ENCODE results near the gene CLMN.
"Not testable (repeated sequence)": the region's sequence is repeated elsewhere in the genome, so short reads cannot be mapped to it uniquely, and the experiment has no call there.

CLMN gene

GRCh38 chr14:95183082-95183481 is 136.6 kb downstream of the CLMN start:
- no peak overlapping the region for H3K4me3 ChIP-seq (ENCODE audit: low read length in 2 of 2)
- no peak overlapping the region for H3K27ac ChIP-seq (ENCODE audit: low read length)
- peaks cover 3 to 4% of the 10 kb centered on the region in 2 donors for H3K27me3 ChIP-seq (ENCODE audit: control insufficient read depth in 1 of 2, insufficient read depth in 2 of 2, low read length in 2 of 2)
- H3K4me1 ChIP-seq (ENCODE audit: control insufficient read depth, insufficient read depth, low read length) = peaks cover 12% of the 10 kb centered on the region
- H3K9me3 ChIP-seq (ENCODE audit: control insufficient read depth in 2 of 2, low read length in 2 of 2) = peaks cover 3 to 4% of the 10 kb centered on the region in 2 donors
- no peak overlapping the region for H3K9ac ChIP-seq (ENCODE audit: low read length in 2 of 2)
- H3K36me3 ChIP-seq (ENCODE audit: control insufficient read depth in 2 of 2, insufficient read depth in 2 of 2, low read length in 2 of 2) = peaks cover 4 to 5% of the 10 kb centered on the region in 2 donors

GRCh38 chr14:95182379-95182778 is 137.3 kb downstream of the CLMN start:
- Histone ChIP-seq H3K4me3 (ENCODE audit: low read length in 2 of 2) (no peak overlapping the region), H3K9ac (ENCODE audit: low read length in 2 of 2) (no peak overlapping the region), H3K9me3 (ENCODE audit: control insufficient read depth in 2 of 2, low read length in 2 of 2) (no peaks in the 10 kb centered on the region), H3K27ac (ENCODE audit: low read length) (no peak overlapping the region), H3K4me1 (ENCODE audit: control insufficient read depth, insufficient read depth, low read length) (peaks cover 12% of the 10 kb centered on the region), H3K27me3 (ENCODE audit: control insufficient read depth in 1 of 2, insufficient read depth in 2 of 2, low read length in 2 of 2) (peaks cover 3 to 4% of the 10 kb centered on the region in 2 donors), H3K36me3 (ENCODE audit: control insufficient read depth in 2 of 2, insufficient read depth in 2 of 2, low read length in 2 of 2) (peaks cover 4 to 5% of the 10 kb centered on the region in 2 donors)

- Histone ChIP-seq H3K4me1 (ENCODE audit: control insufficient read depth, insufficient read depth, low read length) (peaks cover 12% of the 10 kb centered on the region), H3K27ac (ENCODE audit: low read length) (no peak overlapping the region), H3K4me3 (ENCODE audit: low read length in 2 of 2) (no peak overlapping the region)
Observed at GRCh38 chr14:95180966-95181741, 138.6 kb downstream of the CLMN start.

GRCh38 chr14:95175670-95176069 is 144.0 kb downstream of the CLMN start:
- H3K27me3 ChIP-seq (ENCODE audit: control insufficient read depth in 1 of 2, insufficient read depth in 2 of 2, low read length in 2 of 2); H3K36me3 ChIP-seq (ENCODE audit: control insufficient read depth in 2 of 2, insufficient read depth in 2 of 2, low read length in 2 of 2); H3K9me3 ChIP-seq (ENCODE audit: control insufficient read depth in 2 of 2, low read length in 2 of 2); H3K27ac ChIP-seq (ENCODE audit: low read length); H3K9ac ChIP-seq (ENCODE audit: low read length in 2 of 2); H3K4me3 ChIP-seq (ENCODE audit: low read length in 2 of 2); H3K4me1 ChIP-seq (ENCODE audit: control insufficient read depth, insufficient read depth, low read length): not testable (repeated sequence)

More at GRCh38 chr14:95180966-95181741, 138.6 kb downstream of the CLMN start:
- Histone ChIP-seq H3K36me3 (ENCODE audit: control insufficient read depth in 2 of 2, insufficient read depth in 2 of 2, low read length in 2 of 2) (peaks cover 4 to 5% of the 10 kb centered on the region in 2 donors), H3K9me3 (ENCODE audit: control insufficient read depth in 2 of 2, low read length in 2 of 2) (no peaks in the 10 kb centered on the region), H3K27me3 (ENCODE audit: control insufficient read depth in 1 of 2, insufficient read depth in 2 of 2, low read length in 2 of 2) (peaks cover 3 to 4% of the 10 kb centered on the region in 2 donors), H3K9ac (ENCODE audit: low read length in 2 of 2) (no peak overlapping the region)

- H3K36me3 ChIP-seq (ENCODE audit: control insufficient read depth in 2 of 2, insufficient read depth in 2 of 2, low read length in 2 of 2) = peaks cover 0 to under 1% of the 10 kb centered on the region in 2 donors
- H3K9ac ChIP-seq (ENCODE audit: low read length in 2 of 2) = no peak overlapping the region
- no peaks in the 10 kb centered on the region for H3K4me1 ChIP-seq (ENCODE audit: control insufficient read depth, insufficient read depth, low read length)
- H3K27ac ChIP-seq (ENCODE audit: low read length) = no peak overlapping the region
- H3K27me3 ChIP-seq (ENCODE audit: control insufficient read depth in 1 of 2, insufficient read depth in 2 of 2, low read length in 2 of 2) = no peaks in the 10 kb centered on the region
- H3K9me3 ChIP-seq (ENCODE audit: control insufficient read depth in 2 of 2, low read length in 2 of 2) = no peaks in the 10 kb centered on the region
- H3K4me3 ChIP-seq (ENCODE audit: low read length in 2 of 2) = no peak overlapping the region
Observed at GRCh38 chr14:95174184-95174792, 145.4 kb downstream of the CLMN start.

- Histone ChIP-seq H3K4me3 (ENCODE audit: low read length in 2 of 2) (no peak overlapping the region), H3K36me3 (ENCODE audit: control insufficient read depth in 2 of 2, insufficient read depth in 2 of 2, low read length in 2 of 2) (no peaks in the 10 kb centered on the region), H3K9me3 (ENCODE audit: control insufficient read depth in 2 of 2, low read length in 2 of 2) (no peaks in the 10 kb centered on the region), H3K27me3 (ENCODE audit: control insufficient read depth in 1 of 2, insufficient read depth in 2 of 2, low read length in 2 of 2) (no peaks in the 10 kb centered on the region), H3K27ac (ENCODE audit: low read length) (no peak overlapping the region), H3K4me1 (ENCODE audit: control insufficient read depth, insufficient read depth, low read length) (no peaks in the 10 kb centered on the region), H3K9ac (ENCODE audit: low read length in 2 of 2) (no peak overlapping the region)
Observed at GRCh38 chr14:95173518-95173917, 146.2 kb downstream of the CLMN start.

- no peaks in the 10 kb centered on the region for H3K36me3 ChIP-seq (ENCODE audit: control insufficient read depth in 2 of 2, insufficient read depth in 2 of 2, low read length in 2 of 2)
- no peaks in the 10 kb centered on the region for H3K9me3 ChIP-seq (ENCODE audit: control insufficient read depth in 2 of 2, low read length in 2 of 2)
- H3K27ac ChIP-seq (ENCODE audit: low read length) = no peak overlapping the region
- H3K4me1 ChIP-seq (ENCODE audit: control insufficient read depth, insufficient read depth, low read length) = no peaks in the 10 kb centered on the region
- H3K27me3 ChIP-seq (ENCODE audit: control insufficient read depth in 1 of 2, insufficient read depth in 2 of 2, low read length in 2 of 2) = no peaks in the 10 kb centered on the region
- H3K4me3 ChIP-seq (ENCODE audit: low read length in 2 of 2) = no peak overlapping the region
- H3K9ac ChIP-seq (ENCODE audit: low read length in 2 of 2) = no peak overlapping the region
Observed at GRCh38 chr14:95167177-95167576, 152.5 kb downstream of the CLMN start.

GRCh38 chr14:95165517-95165916 is 154.2 kb downstream of the CLMN start:
- H3K36me3 ChIP-seq (ENCODE audit: control insufficient read depth in 2 of 2, insufficient read depth in 2 of 2, low read length in 2 of 2) = no peaks in the 10 kb centered on the region
- H3K27me3 ChIP-seq (ENCODE audit: control insufficient read depth in 1 of 2, insufficient read depth in 2 of 2, low read length in 2 of 2) = no peaks in the 10 kb centered on the region
- no peaks in the 10 kb centered on the region for H3K4me1 ChIP-seq (ENCODE audit: control insufficient read depth, insufficient read depth, low read length)
- no peak overlapping the region for H3K9ac ChIP-seq (ENCODE audit: low read length in 2 of 2)
- no peak overlapping the region for H3K4me3 ChIP-seq (ENCODE audit: low read length in 2 of 2)
- no peak overlapping the region for H3K27ac ChIP-seq (ENCODE audit: low read length)
- no peaks in the 10 kb centered on the region for H3K9me3 ChIP-seq (ENCODE audit: control insufficient read depth in 2 of 2, low read length in 2 of 2)

- no peaks in the 10 kb centered on the region for H3K27me3 ChIP-seq (ENCODE audit: control insufficient read depth in 1 of 2, insufficient read depth in 2 of 2, low read length in 2 of 2)
- H3K36me3 ChIP-seq (ENCODE audit: control insufficient read depth in 2 of 2, insufficient read depth in 2 of 2, low read length in 2 of 2) = no peaks in the 10 kb centered on the region
- no peak overlapping the region for H3K9ac ChIP-seq (ENCODE audit: low read length in 2 of 2)
- H3K9me3 ChIP-seq (ENCODE audit: control insufficient read depth in 2 of 2, low read length in 2 of 2) = no peaks in the 10 kb centered on the region
- H3K27ac ChIP-seq (ENCODE audit: low read length) = no peak overlapping the region
- H3K4me3 ChIP-seq (ENCODE audit: low read length in 2 of 2) = no peak overlapping the region
- no peaks in the 10 kb centered on the region for H3K4me1 ChIP-seq (ENCODE audit: control insufficient read depth, insufficient read depth, low read length)
Observed at GRCh38 chr14:95164506-95164905, 155.2 kb downstream of the CLMN start.

GRCh38 chr14:95163666-95164065 is 156.0 kb downstream of the CLMN start:
- H3K27me3 ChIP-seq (ENCODE audit: control insufficient read depth in 1 of 2, insufficient read depth in 2 of 2, low read length in 2 of 2) = no peaks in the 10 kb centered on the region
- no peaks in the 10 kb centered on the region for H3K9me3 ChIP-seq (ENCODE audit: control insufficient read depth in 2 of 2, low read length in 2 of 2)
- no peak overlapping the region for H3K27ac ChIP-seq (ENCODE audit: low read length)
- H3K36me3 ChIP-seq (ENCODE audit: control insufficient read depth in 2 of 2, insufficient read depth in 2 of 2, low read length in 2 of 2) = no peaks in the 10 kb centered on the region
- no peak overlapping the region for H3K4me3 ChIP-seq (ENCODE audit: low read length in 2 of 2)
- H3K4me1 ChIP-seq (ENCODE audit: control insufficient read depth, insufficient read depth, low read length) = no peaks in the 10 kb centered on the region
- H3K9ac ChIP-seq (ENCODE audit: low read length in 2 of 2) = no peak overlapping the region

GRCh38 chr14:95163132-95163531 is 156.6 kb downstream of the CLMN start:
- H3K4me3 ChIP-seq (ENCODE audit: low read length in 2 of 2) = no peak overlapping the region
- no peaks in the 10 kb centered on the region for H3K9me3 ChIP-seq (ENCODE audit: control insufficient read depth in 2 of 2, low read length in 2 of 2)
- H3K27ac ChIP-seq (ENCODE audit: low read length) = no peak overlapping the region
- H3K9ac ChIP-seq (ENCODE audit: low read length in 2 of 2) = no peak overlapping the region
- no peaks in the 10 kb centered on the region for H3K36me3 ChIP-seq (ENCODE audit: control insufficient read depth in 2 of 2, insufficient read depth in 2 of 2, low read length in 2 of 2)
- no peaks in the 10 kb centered on the region for H3K27me3 ChIP-seq (ENCODE audit: control insufficient read depth in 1 of 2, insufficient read depth in 2 of 2, low read length in 2 of 2)
- peaks cover 3% of the 10 kb centered on the region for H3K4me1 ChIP-seq (ENCODE audit: control insufficient read depth, insufficient read depth, low read length)

Measured in stomach smooth muscle (tissue), 2 donors.